Measurements from ENCODE around the gene ARHGEF10L.
A peak's percentile ranks its signal among the peaks of the same experiment; 100 is the strongest.

Gene ARHGEF10L

DNA sequence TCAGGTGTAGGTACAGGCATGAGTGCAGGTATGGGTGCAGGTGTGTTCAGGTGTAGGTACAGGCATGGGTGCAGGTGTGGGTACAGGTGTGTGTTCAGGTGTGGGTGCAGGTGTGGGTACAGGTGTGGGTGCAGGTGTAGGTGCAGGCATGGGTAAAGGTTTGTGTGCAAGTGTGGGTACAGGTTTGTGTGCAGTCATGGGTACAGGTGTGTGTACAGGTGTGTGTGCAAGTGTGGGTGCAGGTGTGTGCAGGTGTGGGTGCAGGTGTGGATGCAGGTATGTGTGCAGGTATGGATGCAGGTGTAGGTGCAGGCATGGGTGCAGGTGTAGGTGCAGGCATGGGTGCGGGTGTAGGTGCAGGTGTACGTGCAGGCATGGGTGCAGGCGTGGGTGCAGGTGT, 136.2 kb downstream of the ARHGEF10L start:
- H3K4me1 ChIP-seq (ENCODE audit: control insufficient read depth, insufficient read depth, low read length) = no peaks in the 10 kb centered on the region
- ChIA-PET CTCF (interaction anchor here (0.6 kb wide), 1 partner anchor 14 kb away, joined by 3 read pairs; no protein-coding TSS in a partner anchor), POLR2A (no interaction called here)
- H3K9me3 ChIP-seq (ENCODE audit: control insufficient read depth, insufficient read depth, low read depth, low read length) = no peaks in the 10 kb centered on the region
- no peak overlapping the region for H3K4me3 ChIP-seq (ENCODE audit: low read depth, low read length)
- TF ChIP-seq ZEB2 (tag by site-specific recombination; IDR thresholded peaks at IDR 0.05) = peak; percentile 100
- no peak for TF ChIP-seq ZNF394 (tag by site-specific recombination; IDR thresholded peaks at IDR 0.05; ENCODE audit: borderline replicate concordance)
- no peak overlapping the region for H3K27ac ChIP-seq (ENCODE audit: extremely low read depth, low read depth, low read length)
- H3K36me3 ChIP-seq (ENCODE audit: control insufficient read depth in 2 of 2, insufficient read depth in 1 of 2, low read length in 2 of 2) = no peaks in the 10 kb centered on the region

DNA sequence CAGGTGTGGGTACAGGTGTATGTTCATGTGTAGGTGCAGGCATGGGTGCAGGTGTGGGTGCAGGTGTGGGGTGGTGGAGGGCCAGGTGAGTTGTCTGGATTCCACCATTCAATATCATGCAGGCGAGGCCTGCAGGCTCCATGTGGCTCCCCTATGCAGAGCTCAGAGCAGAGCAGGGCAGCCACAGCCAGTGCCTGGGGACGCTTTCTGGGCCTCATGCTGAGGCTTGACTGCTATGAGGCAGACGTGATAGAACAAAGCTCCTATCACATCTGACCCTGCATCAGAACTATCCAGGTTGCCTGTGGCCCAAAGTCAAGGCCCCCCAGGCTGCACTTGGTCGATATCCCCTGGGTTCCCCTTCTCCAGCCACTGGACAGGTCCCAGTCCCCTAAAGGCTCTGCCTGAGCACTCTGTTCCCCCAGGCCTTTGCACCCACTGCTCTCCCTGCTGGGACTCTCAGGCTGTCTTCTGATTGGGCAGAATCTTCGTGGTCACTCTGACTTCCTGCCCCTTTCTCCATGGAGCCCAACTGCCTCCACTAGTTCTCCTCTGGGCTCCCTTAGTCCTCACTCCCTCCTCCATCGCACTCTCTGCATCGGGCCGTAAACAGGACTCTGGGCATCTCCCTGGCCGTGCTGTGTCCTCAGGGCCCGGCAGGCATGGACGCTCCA, 137.0 kb downstream of the ARHGEF10L start:
- Histone ChIP-seq H3K9me3 (ENCODE audit: control insufficient read depth, insufficient read depth, low read depth, low read length) (no peaks in the 10 kb centered on the region), H3K4me1 (ENCODE audit: control insufficient read depth, insufficient read depth, low read length) (no peaks in the 10 kb centered on the region), H3K4me3 (ENCODE audit: low read depth, low read length) (no peak overlapping the region), H3K27ac (ENCODE audit: extremely low read depth, low read depth, low read length) (no peak overlapping the region), H3K36me3 (ENCODE audit: control insufficient read depth in 2 of 2, insufficient read depth in 1 of 2, low read length in 2 of 2) (no peaks in the 10 kb centered on the region)
- TF ChIP-seq ZNF16 (tag by site-specific recombination; IDR thresholded peaks at IDR 0.05; ENCODE audit: low read depth) (no peak), OSR2 (tag by site-specific recombination; IDR thresholded peaks at IDR 0.05) (no peak), HIC1 (tag by site-specific recombination; IDR thresholded peaks at IDR 0.05) (no peak), WT1 (tag by site-specific recombination; IDR thresholded peaks at IDR 0.05) (no peak), ZNF292 (tag by site-specific recombination; IDR thresholded peaks at IDR 0.05; ENCODE audit: borderline replicate concordance, low read depth) (no peak), ZNF112 (tag by site-specific recombination; IDR thresholded peaks at IDR 0.05) (no peak), ZNF26 (tag by site-specific recombination; IDR thresholded peaks at IDR 0.05) (no peak), ZSCAN18 (tag by site-specific recombination; IDR thresholded peaks at IDR 0.05) (no peak), ZNF791 (tag by site-specific recombination; IDR thresholded peaks at IDR 0.05) (no peak), ZFHX2 (tag by site-specific recombination; conservative IDR thresholded peaks at IDR 0.05) (no peak), ZNF529 (tag by site-specific recombination; IDR thresholded peaks at IDR 0.05; ENCODE audit: insufficient replicate concordance) (no peak), ZNF148 (tag by site-specific recombination; IDR thresholded peaks at IDR 0.05; ENCODE audit: borderline replicate concordance) (no peak)
- POLR2A ChIA-PET = no interaction called here
- CTCF ChIA-PET = interaction anchor here (0.6 kb wide), 2 partner anchors 15 to 26 kb away, joined by 3 to 4 read pairs; no protein-coding TSS in a partner anchor
